ENCODE measurements around the gene TSPAN4.
A peak's percentile ranks its signal among the peaks of the same experiment; 100 is the strongest.

TSPAN4 gene

DNA sequence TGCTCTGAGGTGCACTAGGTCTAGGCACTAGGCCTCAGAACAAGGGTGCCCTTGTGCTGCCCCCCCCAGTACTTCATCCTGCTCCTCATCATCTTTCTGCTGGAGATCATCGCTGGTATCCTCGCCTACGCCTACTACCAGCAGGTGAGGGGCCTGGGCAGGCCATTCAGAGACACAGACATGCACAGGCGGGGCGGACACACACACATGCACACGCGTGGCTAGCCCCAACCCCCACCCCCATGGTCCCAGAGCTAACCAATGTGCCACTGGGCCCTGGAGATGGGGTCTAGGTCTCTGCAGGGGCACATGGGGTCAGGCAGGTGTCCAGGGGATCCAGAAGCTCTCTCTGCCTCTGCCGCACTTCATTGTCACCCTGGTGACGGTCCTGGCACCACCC, 6.0 kb upstream of the TSPAN4 start:
- no peak for DNase-seq

DNA sequence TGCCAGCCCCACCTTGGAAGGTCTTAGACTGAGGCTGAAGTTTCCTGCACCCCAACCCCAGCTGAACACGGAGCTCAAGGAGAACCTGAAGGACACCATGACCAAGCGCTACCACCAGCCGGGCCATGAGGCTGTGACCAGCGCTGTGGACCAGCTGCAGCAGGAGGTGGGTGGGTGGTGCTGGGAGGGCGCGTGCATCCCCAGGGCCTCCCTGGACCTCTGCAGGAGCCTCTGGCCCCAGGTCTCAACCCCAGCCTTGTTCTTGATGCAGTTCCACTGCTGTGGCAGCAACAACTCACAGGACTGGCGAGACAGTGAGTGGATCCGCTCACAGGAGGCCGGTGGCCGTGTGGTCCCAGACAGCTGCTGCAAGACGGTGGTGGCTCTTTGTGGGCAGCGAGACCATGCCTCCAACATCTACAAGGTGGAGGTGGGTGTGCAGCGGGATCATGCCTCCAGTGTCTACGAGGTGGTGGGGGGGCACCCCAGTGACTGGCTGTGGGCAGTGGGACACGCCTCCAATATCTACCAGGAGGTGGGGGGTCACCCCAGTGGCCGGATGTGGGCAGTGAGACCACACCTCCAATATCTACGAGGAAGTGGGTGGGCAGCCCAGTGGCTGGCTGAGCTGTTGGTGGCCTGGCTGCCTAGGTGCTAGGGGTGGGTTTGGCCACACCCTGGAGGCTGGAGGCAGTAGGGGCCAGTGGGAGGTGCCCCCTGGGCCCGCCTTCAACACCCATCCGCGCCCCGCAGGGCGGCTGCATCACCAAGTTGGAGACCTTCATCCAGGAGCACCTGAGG, 5.3 kb upstream of the TSPAN4 start:
- no peak for DNase-seq

DNA sequence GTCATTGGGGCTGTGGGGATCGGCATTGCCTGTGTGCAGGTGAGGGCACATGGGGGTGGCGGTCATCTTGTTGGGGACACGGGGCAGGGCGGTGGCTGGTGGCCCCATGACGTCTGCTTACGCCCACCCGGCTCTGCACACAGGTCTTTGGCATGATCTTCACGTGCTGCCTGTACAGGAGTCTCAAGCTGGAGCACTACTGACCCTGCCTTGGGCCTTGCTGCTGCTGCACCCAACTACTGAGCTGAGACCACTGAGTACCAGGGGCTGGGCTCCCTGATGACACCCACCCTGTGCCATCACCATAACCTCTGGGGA, 4.7 kb upstream of the TSPAN4 start:
- no peak for DNase-seq

DNA sequence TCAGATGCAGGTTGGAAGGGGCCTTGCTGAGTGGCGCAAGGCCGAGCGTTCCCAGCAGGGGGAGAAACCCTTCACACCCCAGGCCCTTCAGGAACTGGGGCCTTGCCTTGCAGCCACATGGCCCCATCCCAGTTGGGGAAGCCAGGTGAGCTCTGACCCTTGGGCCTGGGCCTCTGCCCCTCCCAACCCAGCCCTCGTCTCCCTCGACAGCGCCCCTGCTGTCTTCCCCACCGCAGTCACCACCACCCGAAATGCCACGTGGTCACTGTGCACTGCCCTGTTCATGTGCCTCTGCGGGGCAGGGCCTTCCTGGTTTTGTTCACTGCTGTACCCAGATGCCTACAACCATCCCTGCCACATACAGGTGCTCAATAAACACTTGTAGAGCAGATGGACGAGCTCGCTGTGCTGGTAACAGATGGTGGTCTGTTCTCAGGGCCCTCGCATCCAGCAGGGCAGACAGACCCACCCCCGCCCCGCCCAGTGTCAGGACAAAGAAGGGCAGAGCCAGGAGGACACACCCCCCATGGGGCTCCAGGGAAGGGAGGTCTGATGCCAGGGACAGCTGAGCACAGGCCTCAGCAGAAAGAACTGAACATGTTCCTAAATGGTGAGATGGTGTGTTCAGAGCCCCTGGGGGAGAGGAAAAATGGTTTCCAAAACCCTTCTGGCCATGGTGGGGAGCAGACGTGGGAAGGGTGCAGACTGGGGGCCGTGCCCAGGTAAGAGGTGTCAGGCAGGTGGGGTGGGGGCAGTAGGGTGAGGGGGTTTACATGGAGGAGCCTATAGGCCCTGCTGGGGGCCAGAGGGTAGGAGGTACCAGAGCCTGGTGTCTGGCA, 4.0 kb upstream of the TSPAN4 start:
- DNase-seq, result peak; percentile 81

DNA sequence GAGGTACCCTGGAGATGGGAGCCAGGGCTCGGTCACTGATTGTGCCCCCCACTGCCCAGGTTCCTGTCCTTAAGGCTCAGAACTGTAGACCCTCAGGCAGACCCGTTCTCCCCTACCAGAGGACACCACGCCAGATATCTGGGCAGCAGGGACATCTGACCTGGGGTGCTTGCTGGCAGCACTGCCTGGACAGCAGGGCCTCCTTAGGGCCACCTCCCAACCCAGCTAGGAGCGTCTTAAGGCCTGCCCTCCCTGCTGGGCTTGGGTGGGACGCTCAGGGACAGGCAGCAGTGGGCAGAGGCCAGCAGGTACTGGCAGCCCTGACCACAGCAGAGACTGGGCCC, 3.4 kb upstream of the TSPAN4 start:
- DNase-seq, result no peak

DNA sequence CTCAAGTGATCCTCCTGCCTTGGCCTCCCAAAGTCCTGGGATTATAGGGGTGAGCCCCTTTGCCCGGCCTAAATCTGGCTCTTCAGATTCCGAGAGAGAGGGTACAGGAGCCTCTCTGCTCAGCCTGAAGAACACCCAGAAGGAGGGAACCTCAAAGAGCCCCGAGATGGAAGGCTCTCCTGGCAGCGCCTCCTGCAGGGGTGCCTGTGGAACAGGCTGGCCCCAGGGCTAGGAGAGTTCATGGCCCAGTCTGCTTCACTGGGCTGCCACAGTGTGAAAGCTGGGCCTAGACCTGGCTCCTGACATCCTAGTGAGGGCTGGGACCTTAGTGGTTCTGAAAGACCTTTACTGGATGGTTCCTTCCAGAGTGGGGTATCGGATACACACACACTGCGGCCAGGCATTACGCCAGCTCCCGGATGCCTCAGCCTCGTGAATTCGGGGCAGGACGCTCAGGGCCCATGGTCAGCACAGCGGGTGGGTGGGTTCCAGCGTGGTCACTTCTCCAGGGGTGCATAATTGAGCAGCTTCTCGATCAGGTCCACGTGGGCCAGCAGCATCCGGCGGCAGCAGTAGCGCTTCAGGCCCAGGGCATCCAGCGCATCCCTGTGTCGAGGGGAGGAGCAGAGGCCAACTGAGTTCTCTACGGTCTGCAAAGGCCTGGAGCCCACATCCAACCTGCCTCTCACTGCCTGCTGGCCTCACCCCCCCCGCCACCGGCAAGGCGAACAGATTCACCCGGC, 2.6 kb upstream of the TSPAN4 start:
- no peak for DNase-seq

DNA sequence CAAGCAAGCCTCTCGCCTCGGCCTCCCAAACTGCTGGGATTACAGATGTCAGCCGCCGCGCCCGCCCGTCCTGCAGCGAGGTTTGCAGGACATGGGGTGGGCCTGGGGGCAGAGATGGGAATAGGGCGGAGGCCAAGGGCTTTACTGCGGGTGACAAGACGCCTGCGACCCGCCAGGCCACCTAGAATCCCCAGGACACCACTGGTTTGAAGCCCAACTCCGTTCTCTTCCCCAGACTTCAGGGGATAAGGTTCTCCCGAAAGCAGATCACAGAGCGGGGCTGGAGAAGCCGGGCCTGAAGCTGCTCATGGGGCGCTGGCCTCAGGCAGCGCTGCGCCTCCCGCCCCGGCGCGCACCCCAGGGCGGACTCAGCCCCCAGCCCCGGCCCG, 677 bp upstream of the TSPAN4 start:
- no peak for DNase-seq

DNA sequence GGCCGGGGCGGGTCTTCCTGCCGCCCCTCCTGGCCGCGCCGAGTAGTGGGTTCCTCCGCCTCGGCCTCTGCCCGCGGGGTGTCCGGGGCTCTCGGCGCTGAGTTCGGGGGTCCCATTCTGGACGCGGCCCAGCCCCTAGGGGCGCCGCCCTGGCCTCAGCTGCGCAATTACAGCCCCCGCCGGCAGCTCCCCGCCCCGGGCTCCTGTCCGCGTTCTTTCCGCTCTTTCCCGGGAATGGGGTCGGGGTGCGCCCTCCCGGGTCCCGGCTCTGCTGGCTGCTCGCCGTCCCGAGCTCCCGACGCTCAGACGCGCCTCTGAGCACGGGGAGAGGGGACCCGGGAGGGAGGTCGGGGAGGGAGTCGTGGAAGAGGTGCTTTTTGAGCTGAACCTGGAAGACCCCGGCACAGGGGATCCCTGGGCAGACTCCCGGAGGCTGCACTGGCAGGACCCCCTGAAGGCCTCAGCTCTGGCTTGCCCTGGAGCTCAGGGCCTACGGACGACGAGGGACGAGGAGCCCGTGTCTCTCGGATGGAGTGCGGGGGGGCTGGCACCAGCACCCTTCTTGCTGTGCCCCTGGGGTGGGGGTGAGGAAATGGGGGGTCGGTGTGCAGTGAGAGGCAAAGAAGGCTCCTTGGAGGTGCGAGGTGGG, 558 bp downstream of the TSPAN4 start:
- DNase-seq, result no peak

DNA sequence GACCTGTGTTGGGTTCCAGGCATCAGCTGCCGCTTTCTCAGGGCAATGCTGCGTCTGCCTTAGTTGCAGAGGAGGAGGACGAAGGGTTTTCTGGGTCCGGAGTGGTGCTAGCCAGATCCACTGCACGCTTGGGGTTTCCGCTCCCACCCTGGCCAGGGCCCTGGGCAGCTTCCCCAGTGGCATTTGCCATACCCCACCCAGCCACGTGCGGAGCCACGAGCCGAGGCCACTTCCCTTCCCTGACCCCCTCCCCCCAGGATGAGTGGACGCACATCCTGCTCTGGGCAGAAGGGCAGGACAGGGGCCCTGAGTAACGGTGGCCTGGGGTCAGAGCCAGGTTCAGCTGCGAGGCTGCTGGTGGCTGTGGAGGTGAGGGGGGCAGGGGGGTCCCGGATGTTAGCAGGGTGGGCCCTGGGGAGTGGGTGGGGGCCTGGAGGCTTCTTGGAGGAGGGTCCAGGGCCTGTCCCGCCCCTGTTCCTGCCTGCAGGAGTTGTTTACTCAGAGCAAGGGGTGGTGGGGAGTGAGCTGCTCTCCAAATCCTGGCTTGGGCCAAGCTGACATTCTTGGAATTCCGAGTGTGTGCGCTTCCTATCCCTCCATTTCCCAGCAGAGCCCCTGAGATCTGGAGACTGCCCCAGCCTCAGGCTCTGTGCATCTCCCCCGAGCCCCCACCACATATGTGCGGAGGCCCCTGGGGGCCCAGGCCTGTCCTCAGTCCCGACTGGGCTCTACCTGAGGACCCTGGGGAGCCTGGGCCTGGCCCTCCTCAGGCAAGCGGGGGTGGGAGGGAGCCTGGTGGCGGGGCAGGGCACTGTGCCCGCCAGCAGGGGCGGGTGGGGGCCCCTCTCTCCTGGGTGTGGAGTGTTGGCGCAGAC, 1.4 kb downstream of the TSPAN4 start:
- no peak for DNase-seq

DNA sequence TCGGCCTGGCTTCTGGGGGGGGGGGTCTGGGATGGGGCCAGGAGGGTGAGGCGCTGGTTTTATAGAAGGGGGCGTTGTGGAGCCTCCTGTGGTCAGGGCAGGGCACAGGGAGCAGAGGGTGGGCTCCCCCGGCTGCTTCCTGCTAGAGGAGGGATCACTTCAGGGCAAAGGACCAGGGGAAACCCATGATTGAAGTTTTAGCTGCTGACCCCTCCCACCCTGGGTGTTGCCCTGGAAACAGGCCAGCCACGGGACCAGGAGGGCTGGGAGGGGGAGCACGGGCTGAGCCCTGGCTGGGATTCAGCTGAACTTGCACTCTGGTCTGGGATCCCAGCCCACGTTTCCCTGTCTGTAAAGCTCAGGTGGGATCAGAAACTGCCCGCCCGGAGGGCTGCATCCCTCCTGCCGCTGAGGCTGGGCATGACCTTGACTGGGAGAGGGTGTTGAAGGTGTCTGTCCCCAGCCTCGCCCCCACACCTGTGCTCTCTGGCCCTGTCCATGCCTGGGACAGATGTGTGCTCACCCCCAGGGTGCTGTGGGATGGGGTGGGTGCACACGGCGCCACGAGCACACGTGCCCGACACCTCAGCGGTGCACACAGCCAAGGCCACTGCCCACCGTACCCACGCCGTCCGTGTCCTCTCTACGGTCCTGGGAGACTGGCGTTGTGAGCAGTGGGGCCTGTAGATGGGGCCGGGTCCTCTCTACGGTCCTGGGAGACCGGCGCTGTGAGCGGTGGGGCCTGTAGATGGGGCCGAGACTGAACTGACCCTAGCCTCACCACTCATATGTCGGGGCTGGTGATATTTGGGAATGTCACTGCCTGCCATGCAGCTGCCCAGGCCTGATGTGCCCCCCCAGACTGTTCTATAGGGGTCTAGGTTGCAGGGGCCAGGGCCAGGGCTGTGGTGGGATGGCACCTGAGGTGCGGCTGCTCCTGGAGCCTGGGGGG, 2.3 kb downstream of the TSPAN4 start:
- DNase-seq, result peak; percentile 28

DNA sequence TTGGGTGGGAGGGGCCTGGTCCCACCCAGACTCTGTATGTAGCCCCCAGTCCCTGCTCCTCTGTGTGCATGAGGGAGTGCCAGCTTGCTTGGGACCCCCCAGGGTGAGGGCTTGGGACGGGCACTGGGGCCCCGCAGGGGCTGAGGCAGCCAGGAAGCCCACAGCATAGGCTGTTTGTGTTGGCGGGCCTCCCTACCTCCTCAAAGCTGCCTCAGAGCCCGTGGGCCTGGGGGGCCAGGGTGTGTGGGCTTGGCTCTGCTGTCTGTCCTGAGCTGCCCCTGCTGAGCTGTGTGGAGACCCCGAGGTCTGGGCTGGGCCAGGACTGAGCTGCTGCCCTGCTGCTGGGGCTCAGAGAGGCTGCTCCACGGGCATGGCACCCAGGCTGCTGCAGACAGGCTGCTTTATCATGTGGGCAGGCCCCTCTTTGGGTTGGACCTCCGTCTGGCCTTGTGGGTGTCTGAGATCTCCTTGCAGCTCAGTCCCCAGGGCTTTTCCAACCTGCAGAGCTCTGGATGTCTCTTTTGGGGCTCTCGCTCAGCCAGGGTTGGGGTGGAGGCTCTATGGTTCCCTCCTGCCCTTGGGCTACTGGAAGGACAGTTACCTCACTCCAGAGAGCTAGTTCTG, 3.3 kb downstream of the TSPAN4 start:
- no peak for DNase-seq

DNA sequence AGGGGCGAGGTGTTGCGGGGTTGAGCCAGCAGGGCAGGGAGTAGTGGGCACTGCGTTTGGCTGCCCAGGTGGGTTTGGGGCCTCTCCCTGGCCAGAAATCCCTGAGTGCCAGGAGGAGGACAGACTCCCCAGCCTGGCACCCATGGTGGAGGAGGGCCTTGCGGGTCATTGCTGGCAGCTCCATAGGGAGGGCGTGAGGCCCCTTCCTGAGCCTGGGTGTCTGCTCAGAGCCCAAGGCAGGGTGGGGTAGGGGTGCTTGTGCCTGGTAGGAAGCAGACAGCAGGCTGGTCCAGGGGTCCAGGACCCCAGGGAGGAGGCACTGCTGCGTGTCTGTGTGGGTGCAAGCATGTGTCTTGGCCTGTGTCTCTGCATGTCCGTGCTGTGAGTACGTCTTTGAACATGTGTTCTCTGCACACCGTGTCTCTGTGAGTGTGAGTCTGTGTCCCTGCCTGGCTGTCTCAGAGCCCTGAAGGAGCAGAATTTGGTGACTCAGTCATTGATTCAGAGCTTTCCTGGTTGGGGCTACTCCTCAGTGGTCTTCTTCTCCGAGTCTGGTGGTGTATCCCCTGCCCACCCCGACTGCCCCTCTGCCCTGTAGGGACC, 3.9 kb downstream of the TSPAN4 start:
- DNase-seq, result no peak

DNA sequence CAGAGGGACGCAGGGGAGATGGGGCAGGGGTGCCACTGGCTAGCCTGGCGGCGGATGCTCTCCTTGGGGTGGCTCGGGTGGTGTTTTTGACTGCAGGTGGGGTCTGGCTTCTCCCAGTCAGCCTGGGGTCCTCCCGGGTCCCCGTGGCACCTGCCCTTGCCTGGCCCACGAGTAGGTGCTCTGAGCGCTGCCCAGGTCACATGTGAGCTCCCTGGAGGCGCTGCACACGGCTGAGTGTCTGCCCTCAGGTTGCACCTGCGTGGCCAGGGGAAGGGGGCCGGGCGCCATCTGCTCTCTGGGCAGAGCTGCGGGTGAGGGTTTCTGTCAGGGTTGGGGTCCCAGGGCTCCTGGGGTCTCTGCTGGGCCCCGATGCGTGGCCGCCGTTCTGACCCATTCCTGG, 5.2 kb downstream of the TSPAN4 start:
- DNase-seq, result no peak

DNA sequence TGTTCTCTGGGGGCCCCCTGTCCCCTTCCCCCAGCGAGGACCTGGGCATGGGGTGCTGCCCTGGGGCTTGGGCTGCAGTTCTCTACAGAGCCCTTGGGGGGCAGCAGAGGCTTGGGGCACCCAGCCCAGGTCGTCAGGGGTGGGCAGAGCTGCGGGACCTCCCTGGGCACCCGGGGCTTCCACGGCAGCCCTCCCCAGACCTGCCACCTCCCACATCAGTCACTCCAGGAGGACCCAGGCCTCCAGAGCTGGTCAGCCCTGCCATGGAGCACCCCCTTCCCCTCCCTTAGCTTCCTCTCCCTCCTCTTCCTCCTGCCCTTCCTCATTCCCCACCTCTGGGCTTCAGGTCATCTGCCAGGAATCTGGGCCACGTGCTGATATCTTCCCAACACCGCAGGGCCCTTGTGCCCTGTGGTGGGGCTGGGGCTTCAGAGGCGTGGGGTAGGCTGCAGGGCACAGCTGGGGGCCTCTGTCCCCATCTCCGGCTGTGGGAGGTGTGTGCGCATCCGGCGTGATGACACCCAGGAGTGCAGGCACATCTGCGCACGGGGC, 5.8 kb downstream of the TSPAN4 start:
- DNase-seq, result peak; percentile 65

DNA sequence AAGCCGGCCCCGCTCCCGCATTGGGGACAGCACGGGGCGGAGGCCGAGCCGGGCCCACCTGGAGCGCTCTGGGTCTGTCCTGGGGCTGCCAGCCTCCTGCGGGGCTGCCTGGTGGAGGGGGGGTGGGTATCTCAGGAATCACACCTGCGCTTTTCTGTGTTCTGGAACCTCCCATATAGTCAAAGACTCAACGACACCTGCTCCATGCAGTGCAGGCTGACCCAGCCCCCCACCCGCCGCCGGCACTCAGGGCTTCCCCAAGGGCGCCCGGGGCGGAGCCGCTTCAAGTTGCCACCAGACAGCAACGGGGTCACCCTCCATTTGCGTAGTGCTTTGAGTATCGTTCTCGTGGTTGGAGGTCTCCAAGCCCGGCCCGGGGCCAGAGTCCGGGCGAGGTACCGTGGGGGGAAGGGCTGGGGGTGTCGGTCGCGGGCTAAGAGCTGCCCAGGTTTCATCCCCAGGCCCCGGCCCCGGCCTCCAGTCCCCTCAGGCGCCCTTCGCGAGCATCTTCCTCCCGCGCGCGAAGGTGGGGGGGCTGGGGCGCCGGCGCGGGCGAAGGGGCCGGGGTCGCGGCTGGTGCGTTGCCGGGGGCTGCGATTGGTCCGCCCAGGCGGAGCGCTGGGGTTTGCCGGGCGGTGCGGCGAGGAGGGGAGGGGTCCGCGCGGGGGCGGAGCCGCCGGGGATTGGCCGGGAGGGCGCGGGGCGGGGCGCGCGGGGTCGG, 6.6 kb downstream of the TSPAN4 start:
- peak; percentile 70 for DNase-seq

DNA sequence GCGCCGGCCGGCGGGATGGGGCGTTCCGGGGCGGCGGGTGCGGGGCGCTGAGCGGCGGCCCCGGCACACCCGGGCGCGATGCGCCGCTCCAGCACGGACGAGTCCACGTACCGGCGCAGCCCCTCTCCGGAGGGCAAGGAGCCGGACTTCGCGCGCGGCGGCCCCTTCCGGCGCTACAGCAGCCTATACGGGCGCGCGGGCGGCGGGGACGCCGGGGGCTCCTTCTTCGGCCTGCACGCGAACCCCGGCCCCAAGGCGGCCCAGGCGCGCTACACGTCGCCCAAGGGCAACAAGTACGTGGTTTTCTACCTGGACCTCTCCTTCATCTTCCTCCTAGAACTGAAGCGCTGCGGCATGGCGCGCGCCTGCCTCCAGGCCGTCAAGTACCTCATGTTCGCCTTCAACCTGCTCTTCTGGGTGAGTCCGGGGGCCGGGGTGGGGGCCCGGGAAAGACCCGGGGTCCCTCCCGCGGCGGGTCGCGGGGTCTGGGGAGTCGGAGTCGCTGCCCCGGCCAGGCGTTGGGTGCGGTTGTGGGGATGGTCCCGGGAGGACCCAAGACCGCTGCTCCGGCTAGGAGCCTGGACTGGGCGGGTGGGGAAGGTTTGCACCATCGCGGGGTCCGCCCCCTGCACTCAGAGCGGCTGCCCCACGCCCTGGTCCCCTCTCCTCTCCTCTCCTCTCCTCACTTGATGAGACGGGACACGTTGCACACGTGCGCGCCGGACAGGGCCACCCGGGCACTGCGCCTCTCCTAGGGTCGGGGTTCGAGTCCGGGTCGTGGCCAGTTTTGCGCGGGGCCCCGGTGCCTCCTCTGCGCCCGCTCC, 7.5 kb downstream of the TSPAN4 start:
- peak; percentile 42 for DNase-seq

DNA sequence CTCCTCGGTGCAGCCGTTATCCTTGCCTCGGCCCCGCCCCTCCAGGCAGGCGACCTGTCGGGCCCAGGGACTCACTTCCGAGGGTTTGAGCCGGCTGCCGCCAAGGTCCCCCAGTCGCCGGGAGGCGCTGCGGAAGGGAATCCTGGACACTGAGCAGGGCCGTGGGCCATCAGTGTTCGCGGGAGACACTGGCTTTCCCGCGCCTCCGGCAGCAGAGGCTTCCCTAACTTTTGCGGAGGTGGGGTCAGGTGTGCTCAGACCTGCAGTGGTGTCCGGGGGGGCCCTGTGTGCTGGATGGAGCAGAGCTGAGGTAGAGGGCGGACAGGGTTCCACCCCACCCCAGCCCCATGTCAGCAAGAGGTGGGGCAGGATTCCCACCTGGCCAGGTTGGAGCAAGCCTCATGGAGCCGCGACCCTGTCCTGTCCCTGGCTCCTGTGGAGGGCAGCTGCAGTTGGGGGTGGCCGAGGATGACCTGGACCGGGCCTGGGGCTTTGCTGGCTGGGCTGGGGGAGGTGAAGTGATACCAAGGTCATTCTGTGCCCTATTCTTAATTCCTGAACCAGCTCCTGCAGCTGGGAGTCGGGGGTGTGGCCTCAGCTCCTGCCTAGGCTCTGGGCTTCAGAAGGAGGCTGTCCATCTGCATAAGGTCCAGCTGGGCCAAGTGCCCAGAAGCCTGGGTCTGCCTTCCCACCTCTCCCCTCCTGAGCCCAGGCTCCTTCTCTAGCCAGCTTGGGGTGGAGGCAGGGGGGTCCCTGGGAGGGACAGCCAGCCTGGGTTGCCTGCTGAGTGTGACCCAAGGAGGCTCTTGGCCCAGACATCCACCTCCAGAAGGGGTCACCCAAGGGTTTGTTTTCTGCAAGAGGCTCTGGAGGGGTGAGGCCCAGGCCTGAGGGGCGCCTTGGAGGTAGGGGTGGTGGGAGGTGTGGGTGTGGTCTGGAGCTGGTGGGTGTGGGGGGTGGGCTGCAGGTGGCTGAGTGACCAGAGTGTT, 8.4 kb downstream of the TSPAN4 start:
- DNase-seq, result peak; percentile 46
